Naive thymus-derived CD4-positive, alpha-beta T cell (primary cell): Measurements from ENCODE around the gene BCL2. TPM values are rescaled to one million over a fixed set of nuclear protein-coding genes. Genes with fewer than 3 reads are reported as not detected.
A peak's percentile ranks its signal among the peaks of the same experiment; 100 is the strongest.

Experiments
- ATAC-seq: fragments of 150-1000 bp; cut with Tn5 transposase; 2 replicates; pipeline ENCODE4 v1.10.0; 2021; ENCODE audit warnings: mild to moderate bottlenecking, moderate library complexity
- CTCF ChIA-PET: fragments of 350-600 bp; sonication (Branson Sonifier 250); formaldehyde crosslinking; loops from one replicate; lab custom pipeline; 2021; ENCODE audit warnings: antibody characterized with exemption; lab: Charles Lee
- POLR2A ChIA-PET: fragments of 350-600 bp; sonication (Branson Sonifier 250); formaldehyde crosslinking; loops from one replicate; lab custom pipeline; 2021; ENCODE audit warnings: antibody characterized with exemption, inconsistent platforms; lab: Charles Lee
- DNase-seq, 9 donors: peaks; one replicate each; pipeline versions ENCODE4 v3.0.0 to v3.0.0-alpha.2; 2020 to 2022; ENCODE audit warnings: mixed read lengths in 1 of 9
- H3K27ac ChIP-seq: one replicate; pipeline ENCODE4 v1.7.0; 2013; ENCODE audit warnings: mild to moderate bottlenecking, low read depth, low read length, moderate library complexity
- H3K27me3 ChIP-seq, 2 donors: one replicate each; pipeline ENCODE4 v1.7.0; 2013; ENCODE audit warnings: low read length in 2 of 2, mild to moderate bottlenecking in 2 of 2, moderate library complexity in 2 of 2; ENCODE audit not compliant: control insufficient read depth in 2 of 2, insufficient read depth in 2 of 2
- H3K36me3 ChIP-seq, 3 experiments: 1 replicate in 2 of 3; 2 replicates in 1 of 3; pipeline ENCODE4 v1.7.0; 2013; ENCODE audit warnings: low read length in 3 of 3, mild to moderate bottlenecking in 3 of 3, moderate library complexity in 1 of 3; ENCODE audit not compliant: insufficient read depth in 3 of 3, control insufficient read depth in 2 of 3
- H3K4me1 ChIP-seq, 2 donors: one replicate each; pipeline ENCODE4 v1.7.0; 2013; ENCODE audit warnings: low read length in 2 of 2, mild to moderate bottlenecking in 2 of 2, moderate library complexity in 1 of 2; ENCODE audit not compliant: control insufficient read depth in 2 of 2, insufficient read depth in 2 of 2
- H3K4me3 ChIP-seq: 2 replicates; pipeline ENCODE4 v1.7.0; 2013; ENCODE audit warnings: mild to moderate bottlenecking, low read length
- H3K9me3 ChIP-seq, 3 experiments: 1 replicate in 2 of 3; 2 replicates in 1 of 3; pipeline ENCODE4 v1.7.0; 2013; ENCODE audit warnings: low read length in 3 of 3; ENCODE audit not compliant: control insufficient read depth in 2 of 3
- H3K27ac Mint-ChIP-seq, 9 donors: one replicate each; pipeline ENCODE4 v1.8.0; 2020 to 2022; ENCODE audit warnings: mixed read lengths in 9 of 9, mild to moderate bottlenecking in 8 of 9, moderate library complexity in 5 of 9, inconsistent platforms in 2 of 9
- H3K27me3 Mint-ChIP-seq, 5 donors: one replicate each; pipeline ENCODE4 v1.8.0; 2021 to 2022; ENCODE audit warnings: mixed read lengths in 5 of 5, mild to moderate bottlenecking in 1 of 5
- H3K36me3 Mint-ChIP-seq, 5 donors: one replicate each; pipeline ENCODE4 v1.8.0; 2020 to 2022; ENCODE audit warnings: mixed read lengths in 5 of 5, mild to moderate bottlenecking in 3 of 5, inconsistent platforms in 1 of 5
- H3K4me1 Mint-ChIP-seq, 7 donors: one replicate each; pipeline ENCODE4 v1.8.0; 2020 to 2022; ENCODE audit warnings: mixed read lengths in 7 of 7, mild to moderate bottlenecking in 3 of 7, inconsistent platforms in 1 of 7
- H3K4me3 Mint-ChIP-seq, 10 donors: one replicate each; pipeline ENCODE4 v1.8.0; 2020 to 2022; ENCODE audit warnings: mild to moderate bottlenecking in 10 of 10, mixed read lengths in 10 of 10, moderate library complexity in 6 of 10, inconsistent platforms in 2 of 10
- H3K9me3 Mint-ChIP-seq, 11 donors: one replicate each; pipeline ENCODE4 v1.8.0; 2020 to 2022; ENCODE audit warnings: mixed read lengths in 11 of 11, mild to moderate bottlenecking in 4 of 11, inconsistent platforms in 1 of 11, moderate library complexity in 1 of 11
- intact Hi-C, 2 donors: fragments of 100-400 bp; cut with micrococcal nuclease; formaldehyde crosslinking; loops; one replicate each; pipeline ENCODE4 v1.15.1; 2023
- polyA plus RNA-seq, 2 donors: library from polyadenylated mRNA; unstranded; fragments of 300-500 nt; fragmentation: Illumina TruSeq; gene quantifications; one replicate each; pipeline ENCODE4 v1.2.3, GENCODE V29; 2021
- total RNA-seq, 6 experiments: library from RNA in 5 of 6; stranded (reverse) in 5 of 6; gene quantifications; 1 replicate in 5 of 6; 2 replicates in 1 of 6; pipeline ENCODE4 v1.2.3 and lab custom pipeline; 2021 to 2026

Gene BCL2
- total and polyA plus RNA-seq, 7 experiments from 2014 or later = 32.7 to 154 (median 40.1) TPM

DNA sequence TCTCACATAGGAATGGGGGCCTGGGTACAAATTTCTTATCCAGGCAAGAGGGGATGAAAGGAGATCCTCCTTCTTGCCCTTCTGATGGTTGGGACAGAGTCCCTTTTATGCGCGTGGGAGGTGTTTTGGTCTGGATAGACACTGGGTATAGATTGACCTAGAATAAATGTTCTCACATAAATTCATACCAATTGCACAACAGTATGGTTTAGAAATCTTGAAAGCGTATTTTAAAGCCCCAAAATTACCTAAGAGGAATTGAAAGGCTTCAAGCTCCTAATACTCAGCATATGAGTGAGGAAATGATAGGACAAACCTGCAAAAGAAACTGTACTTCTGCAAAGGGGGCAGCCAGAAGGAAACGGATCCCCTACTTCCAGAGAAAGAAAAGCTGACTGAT is 2.6 kb upstream of the BCL2 start:
- no peak overlapping the region for H3K27ac ChIP-seq
- peaks cover 0 to 6% (median 0%) of the 10 kb centered on the region in 3 experiments for H3K36me3 ChIP-seq
- H3K36me3 Mint-ChIP-seq = peaks cover 0 to 18% (median 7%) of the 10 kb centered on the region in 5 donors
- ChIA-PET CTCF (interaction anchor here (0.6 to 6.7 kb wide), 11 partner anchors 17 to 305 kb away, joined by 3 to 88 read pairs (median 5); no protein-coding TSS in a partner anchor), POLR2A (interaction anchor here (0.6 to 2.1 kb wide), 8 partner anchors 64 to 305 kb away, joined by 3 to 11 read pairs (median 4); no protein-coding TSS in a partner anchor)
- H3K9me3 ChIP-seq = no peaks in the 10 kb centered on the region
- ATAC-seq = no peak
- H3K27ac Mint-ChIP-seq = peak overlapping the region in 8 of 9 donors; percentile 38 to 98 (median 82)
- H3K27me3 Mint-ChIP-seq = no peaks in the 10 kb centered on the region
- intact Hi-C loops = loop anchor here in 1 of 2 donors (2.0 kb wide), 1 partner anchor 607 kb away; the partner anchor contains the start of gene PHLPP1
- H3K9me3 Mint-ChIP-seq = peaks cover 0 to 2% (median 0%) of the 10 kb centered on the region in 11 donors
- H3K4me1 ChIP-seq = peaks cover 9 to 15% of the 10 kb centered on the region in 2 donors
- DNase-seq = no peak
- no peaks in the 10 kb centered on the region for H3K27me3 ChIP-seq
- peak overlapping the region in 4 of 10 donors; percentile 44 to 92 (median 73) for H3K4me3 Mint-ChIP-seq
- peaks cover 16 to 31% (median 24%) of the 10 kb centered on the region in 7 donors for H3K4me1 Mint-ChIP-seq
- no peak overlapping the region for H3K4me3 ChIP-seq

- CTCF ChIA-PET = interaction anchor here (0.7 to 6.7 kb wide), 4 partner anchors 18 to 304 kb away, joined by 3 to 88 read pairs (median 34); no protein-coding TSS in a partner anchor
- Histone ChIP-seq H3K27ac (peak overlapping the region; percentile 80), H3K9me3 (no peaks in the 10 kb centered on the region), H3K27me3 (no peaks in the 10 kb centered on the region), H3K4me3 (peak overlapping the region; percentile 61), H3K4me1 (peaks cover 9 to 15% of the 10 kb centered on the region in 2 donors), H3K36me3 (peaks cover 0 to 6% (median 0%) of the 10 kb centered on the region in 3 experiments)
- peak overlapping the region; percentile 87 to 98 (median 94) for H3K27ac Mint-ChIP-seq
- POLR2A ChIA-PET = interaction anchor here (0.6 to 2.1 kb wide), 6 partner anchors 13 to 273 kb away, joined by 3 to 6 read pairs (median 4); no protein-coding TSS in a partner anchor
- no peak for DNase-seq
- intact Hi-C loops = loop anchor here in 1 of 2 donors (2.0 kb wide), 2 partner anchors 246 to 1134 kb away; partner anchors contain the start of genes PIGN and RELCH
- peaks cover 16 to 37% (median 29%) of the 10 kb centered on the region in 7 donors for H3K4me1 Mint-ChIP-seq
- ATAC-seq = no peak
- peak overlapping the region; percentile 83 to 99 (median 92) for H3K4me3 Mint-ChIP-seq
- peaks cover 0 to 2% (median 0%) of the 10 kb centered on the region in 11 donors for H3K9me3 Mint-ChIP-seq
- H3K27me3 Mint-ChIP-seq = no peaks in the 10 kb centered on the region
- H3K36me3 Mint-ChIP-seq = peaks cover 0 to 25% (median 7%) of the 10 kb centered on the region in 5 donors
Observed at GRCh38 chr18:63321291-63321690, 1.7 kb upstream of the BCL2 start.

GRCh38 chr18:63320975-63321265 is 1.4 kb upstream of the BCL2 start:
- peaks cover 0 to 27% (median 7%) of the 10 kb centered on the region in 5 donors for H3K36me3 Mint-ChIP-seq
- ATAC-seq = no peak
- Histone ChIP-seq H3K4me1 (peaks cover 9 to 15% of the 10 kb centered on the region in 2 donors), H3K36me3 (peaks cover 0 to 6% (median 0%) of the 10 kb centered on the region in 3 experiments), H3K27me3 (no peaks in the 10 kb centered on the region), H3K9me3 (no peaks in the 10 kb centered on the region), H3K4me3 (peak overlapping the region; percentile 61), H3K27ac (peak overlapping the region; percentile 80)
- H3K27me3 Mint-ChIP-seq = no peaks in the 10 kb centered on the region
- peak in 2 of 9 donors; percentile 42 to 48 for DNase-seq
- H3K4me3 Mint-ChIP-seq = peak overlapping the region; percentile 83 to 99 (median 92)
- intact Hi-C loops = loop anchor here (1.0 to 2.0 kb wide), 5 partner anchors 101 to 1134 kb away; partner anchors contain the start of genes VPS4B (in 2 of the 2), PIGN (in 1 of the 2) and RELCH (in 1 of the 2)
- ChIA-PET CTCF (interaction anchor here (5.0 kb wide), 1 partner anchor 304 kb away, joined by 57 read pairs; no protein-coding TSS in a partner anchor), POLR2A (interaction anchor here (0.6 to 1.4 kb wide), 6 partner anchors 14 to 734 kb away, joined by 3 to 6 read pairs (median 4); no protein-coding TSS in a partner anchor)
- peaks cover 0 to 2% (median 0%) of the 10 kb centered on the region in 11 donors for H3K9me3 Mint-ChIP-seq
- H3K27ac Mint-ChIP-seq = peak overlapping the region; percentile 87 to 98 (median 94)
- H3K4me1 Mint-ChIP-seq = peaks cover 18 to 39% (median 30%) of the 10 kb centered on the region in 7 donors

GRCh38 chr18:63320123-63320974 is 780 bp upstream of the BCL2 start:
- H3K4me3 Mint-ChIP-seq = peak overlapping the region; percentile 86 to 99 (median 94)
- Histone ChIP-seq H3K36me3 (peaks cover 0 to 6% (median 0%) of the 10 kb centered on the region in 3 experiments), H3K27me3 (no peaks in the 10 kb centered on the region), H3K4me3 (peak overlapping the region; percentile 61), H3K4me1 (peaks cover 11 to 15% of the 10 kb centered on the region in 2 donors), H3K9me3 (no peaks in the 10 kb centered on the region), H3K27ac (peak overlapping the region; percentile 80)
- DNase-seq (peak; percentile 36 to 93 (median 90)), ATAC-seq (peak; percentile 89)
- H3K27me3 Mint-ChIP-seq = no peaks in the 10 kb centered on the region
- H3K27ac Mint-ChIP-seq = peak overlapping the region; percentile 87 to 98 (median 94)
- peaks cover 21 to 43% (median 36%) of the 10 kb centered on the region in 7 donors for H3K4me1 Mint-ChIP-seq
- H3K9me3 Mint-ChIP-seq = peaks cover 0 to 2% (median 0%) of the 10 kb centered on the region in 11 donors
- H3K36me3 Mint-ChIP-seq = peaks cover 0 to 33% (median 7%) of the 10 kb centered on the region in 5 donors
- POLR2A ChIA-PET = interaction anchor here (0.6 to 3.7 kb wide), 17 partner anchors 11 to 734 kb away, joined by 3 to 75 read pairs (median 6); no protein-coding TSS in a partner anchor
- CTCF ChIA-PET = interaction anchor here (0.9 to 5.0 kb wide), 6 partner anchors 29 to 303 kb away, joined by 3 to 57 read pairs (median 24); no protein-coding TSS in a partner anchor
- intact Hi-C loops = loop anchor here (1.0 to 2.0 kb wide), 5 partner anchors 102 to 1134 kb away; partner anchors contain the start of genes VPS4B (in 2 of the 2), PIGN (in 1 of the 2) and RELCH (in 1 of the 2)

- ATAC-seq (no peak), DNase-seq (peak in 1 of 9 donors; percentile 38)
- H3K4me3 ChIP-seq = peak overlapping the region; percentile 94
- H3K36me3 ChIP-seq = peaks cover 0 to 6% (median 0%) of the 10 kb centered on the region in 3 experiments
- no peaks in the 10 kb centered on the region for H3K9me3 ChIP-seq
- ChIA-PET POLR2A (interaction anchor here (0.6 to 3.7 kb wide), 32 partner anchors 10 to 301 kb away, joined by 3 to 75 read pairs (median 6); no protein-coding TSS in a partner anchor), CTCF (interaction anchor here (0.8 to 3.8 kb wide), 19 partner anchors 14 to 302 kb away, joined by 3 to 51 read pairs (median 10); no protein-coding TSS in a partner anchor)
- Mint-ChIP-seq H3K4me1 (peaks cover 28 to 57% (median 49%) of the 10 kb centered on the region in 7 donors), H3K9me3 (peaks cover 0 to 2% (median 0%) of the 10 kb centered on the region in 11 donors), H3K4me3 (peak overlapping the region; percentile 92 to 100 (median 99)), H3K36me3 (peaks cover 0 to 45% (median 7%) of the 10 kb centered on the region in 5 donors), H3K27ac (peak overlapping the region; percentile 94 to 98 (median 97)), H3K27me3 (no peaks in the 10 kb centered on the region)
- intact Hi-C loops = loop anchor here (1.0 to 5.0 kb wide), 11 partner anchors 48 to 796 kb away; partner anchors contain the start of genes KDSR (in 2 of the 2) and ZCCHC2 (in 1 of the 2)
- no peaks in the 10 kb centered on the region for H3K27me3 ChIP-seq
- peaks cover 24 to 26% of the 10 kb centered on the region in 2 donors for H3K4me1 ChIP-seq
- H3K27ac ChIP-seq = peak overlapping the region; percentile 94
Observed at GRCh38 chr18:63318889-63319382, 633 bp downstream of the BCL2 start.
